Activated CD4-positive, alpha-beta T cell treated with anti-CD3 and anti-CD28 coated beads for 36 hours (primary cell): ENCODE data around the gene INSYN2B. TPM values are rescaled to one million over a fixed set of nuclear protein-coding genes. Genes with fewer than 3 reads are reported as not detected.
A peak's percentile ranks its signal among the peaks of the same experiment; 100 is the strongest.
"Not testable (repeated sequence)": the region's sequence is repeated elsewhere in the genome, so short reads cannot be mapped to it uniquely, and the experiment has no call there.

Source experiments
- ATAC-seq: fragments of 200-7000 bp; cut with Tn5 transposase; one replicate; pipeline ENCODE4 v1.10.0; 2021; ENCODE audit warnings: mild to moderate bottlenecking, moderate library complexity
- CTCF ChIA-PET: fragments of 350-600 bp; sonication (Branson Sonifier 250); formaldehyde crosslinking; loops from one replicate; lab custom pipeline; 2021; ENCODE audit warnings: antibody characterized with exemption; lab: Charles Lee
- POLR2A ChIA-PET: fragments of 350-600 bp; sonication (Branson Sonifier 250); formaldehyde crosslinking; loops from one replicate; lab custom pipeline; 2021; ENCODE audit warnings: antibody characterized with exemption, inconsistent platforms; lab: Charles Lee
- DNase-seq: peaks from one replicate; pipeline ENCODE4 v3.0.0-alpha.2; 2020
- H3K27ac Mint-ChIP-seq: one replicate; pipeline ENCODE4 v1.8.0; 2021; ENCODE audit warnings: mixed read lengths
- H3K27me3 Mint-ChIP-seq: one replicate; pipeline ENCODE4 v1.8.0; 2021; ENCODE audit warnings: mixed read lengths
- H3K36me3 Mint-ChIP-seq: one replicate; pipeline ENCODE4 v1.8.0; 2021; ENCODE audit warnings: low read depth, mixed read lengths
- H3K4me1 Mint-ChIP-seq: one replicate; pipeline ENCODE4 v1.8.0; 2021; ENCODE audit warnings: mixed read lengths
- H3K4me3 Mint-ChIP-seq: one replicate; pipeline ENCODE4 v1.8.0; 2021; ENCODE audit warnings: mild to moderate bottlenecking, moderate library complexity, mixed read lengths
- H3K9me3 Mint-ChIP-seq: one replicate; pipeline ENCODE4 v1.8.0; 2021; ENCODE audit warnings: low read depth, mixed read lengths
- intact Hi-C, 2 experiments: fragments of 100-400 bp; cut with DNase I in 1 of 2; cut with micrococcal nuclease in 1 of 2; formaldehyde crosslinking; loops; one replicate each; pipeline versions ENCODE4 v1.14.2 to v1.15.1; 2022 to 2024; cut with DNase I, micrococcal nuclease
- total RNA-seq, 2 experiments: library from RNA; stranded (reverse); gene quantifications; one replicate each; pipeline ENCODE4 v1.2.3, GENCODE V29; 2021

INSYN2B gene
- total RNA-seq, 2 experiments from 2014 or later: not detected

- Mint-ChIP-seq H3K27ac (no peak overlapping the region), H3K4me1 (peaks cover 5% of the 10 kb centered on the region), H3K4me3 (no peak overlapping the region), H3K9me3 (peaks cover 20% of the 10 kb centered on the region), H3K36me3 (peaks cover 85% of the 10 kb centered on the region), H3K27me3 (no peaks in the 10 kb centered on the region)
- intact Hi-C loops: no loop called here
- ATAC-seq (no peak), DNase-seq (no peak)
- ChIA-PET POLR2A (no interaction called here), CTCF (interaction anchor here (1.0 kb wide), 1 partner anchor 22 kb away, joined by 3 read pairs; no protein-coding TSS in a partner anchor)
Measured at GRCh38 chr5:169848271-169848670, 132.0 kb downstream of the INSYN2B start.

DNA sequence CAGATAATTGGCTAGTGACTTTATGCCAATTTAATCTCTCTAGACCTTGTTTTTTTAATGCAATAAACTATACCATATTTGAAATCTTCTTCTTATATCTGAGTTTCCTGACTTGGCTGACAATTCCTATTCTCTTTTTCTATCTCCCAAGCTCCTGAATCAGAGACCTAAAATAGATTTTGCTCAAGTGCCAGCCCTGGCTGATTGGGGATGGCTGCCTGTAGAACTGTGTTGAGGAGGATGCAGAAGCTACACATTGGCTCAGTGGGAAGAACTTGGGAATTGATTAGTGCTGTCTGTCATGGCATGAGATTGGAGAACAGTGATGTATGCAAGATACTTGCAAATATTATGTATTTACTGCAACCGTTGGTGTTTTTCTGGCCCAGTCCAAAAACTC lies 132.8 kb downstream of the INSYN2B start:
- CTCF ChIA-PET: no interaction called here
- no peaks in the 10 kb centered on the region for H3K27me3 Mint-ChIP-seq

DNA sequence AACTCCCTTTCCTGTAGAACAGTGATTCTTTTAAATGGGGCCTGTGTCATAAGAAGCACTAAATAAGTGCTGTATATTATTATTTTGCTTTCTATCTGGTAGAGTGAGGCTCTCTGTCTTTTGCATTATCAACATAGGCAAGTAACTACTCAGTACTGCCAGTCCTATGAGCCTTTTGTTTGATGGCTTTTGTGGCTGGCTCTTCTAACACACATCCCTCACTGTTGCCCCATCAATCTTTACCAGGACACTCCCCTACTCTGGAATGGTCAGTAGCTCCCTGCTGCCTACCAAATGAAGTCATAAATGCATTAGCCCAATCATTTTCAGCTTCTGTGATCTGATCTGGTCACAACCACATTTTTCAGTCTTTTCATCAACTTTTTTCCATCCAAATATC lies 137.6 kb downstream of the INSYN2B start:
- CTCF ChIA-PET: no interaction called here
- intact Hi-C loops: no loop called here
- H3K4me1 Mint-ChIP-seq: peaks cover 12% of the 10 kb centered on the region
- no peaks in the 10 kb centered on the region for H3K9me3 Mint-ChIP-seq
- peaks cover 83% of the 10 kb centered on the region for H3K36me3 Mint-ChIP-seq
- no peak overlapping the region for H3K4me3 Mint-ChIP-seq
- ATAC-seq (no peak), DNase-seq (no peak)
- POLR2A ChIA-PET: no interaction called here
- no peak overlapping the region for H3K27ac Mint-ChIP-seq
- no peaks in the 10 kb centered on the region for H3K27me3 Mint-ChIP-seq

More for the DNA sequence above, 132.8 kb downstream of the INSYN2B start:
- H3K4me1 Mint-ChIP-seq: peaks cover 3% of the 10 kb centered on the region
- no peak overlapping the region for H3K27ac Mint-ChIP-seq
- ATAC-seq: no peak
- POLR2A ChIA-PET: interaction anchor here (1.0 kb wide), 1 partner anchor 9 kb away, joined by 6 read pairs; no protein-coding TSS in a partner anchor
- peaks cover 83% of the 10 kb centered on the region for H3K36me3 Mint-ChIP-seq
- H3K4me3 Mint-ChIP-seq: no peak overlapping the region
- H3K9me3 Mint-ChIP-seq: peaks cover 15% of the 10 kb centered on the region
- no peak for DNase-seq
- intact Hi-C loops: no loop called here

GRCh38 chr5:169840405-169840804 lies 139.9 kb downstream of the INSYN2B start:
- no peak for ATAC-seq

GRCh38 chr5:169838688-169839087 lies 141.6 kb downstream of the INSYN2B start:
- ATAC-seq (peak; percentile 71), DNase-seq (no peak)
- Mint-ChIP-seq H3K4me3 (no peak overlapping the region), H3K4me1 (peaks cover 19% of the 10 kb centered on the region), H3K27me3 (no peaks in the 10 kb centered on the region), H3K27ac (peak overlapping the region; percentile 52), H3K36me3 (peaks cover 69% of the 10 kb centered on the region), H3K9me3 (no peaks in the 10 kb centered on the region)
- ChIA-PET POLR2A (no interaction called here), CTCF (interaction anchor here (1.0 to 1.2 kb wide), 2 partner anchors 13 to 22 kb away, joined by 3 read pairs; no protein-coding TSS in a partner anchor)
- intact Hi-C loops: no loop called here

More at GRCh38 chr5:169840405-169840804, 139.9 kb downstream of the INSYN2B start:
- H3K9me3 Mint-ChIP-seq: no peaks in the 10 kb centered on the region
- H3K27ac Mint-ChIP-seq: no peak overlapping the region
- peaks cover 13% of the 10 kb centered on the region for H3K4me1 Mint-ChIP-seq
- no peaks in the 10 kb centered on the region for H3K27me3 Mint-ChIP-seq
- intact Hi-C loops: no loop called here
- ChIA-PET CTCF (no interaction called here), POLR2A (no interaction called here)
- no peak overlapping the region for H3K4me3 Mint-ChIP-seq
- DNase-seq: no peak
- peaks cover 78% of the 10 kb centered on the region for H3K36me3 Mint-ChIP-seq

GRCh38 chr5:169837686-169838085 lies 142.6 kb downstream of the INSYN2B start:
- no peaks in the 10 kb centered on the region for H3K27me3 Mint-ChIP-seq
- no peaks in the 10 kb centered on the region for H3K9me3 Mint-ChIP-seq
- peak overlapping the region; percentile 52 for H3K27ac Mint-ChIP-seq
- H3K4me1 Mint-ChIP-seq: peaks cover 25% of the 10 kb centered on the region
- ATAC-seq: no peak
- ChIA-PET CTCF (interaction anchor here (1.0 kb wide), 1 partner anchor 14 kb away, joined by 3 read pairs; no protein-coding TSS in a partner anchor), POLR2A (no interaction called here)
- H3K36me3 Mint-ChIP-seq: peaks cover 63% of the 10 kb centered on the region
- intact Hi-C loops: no loop called here
- H3K4me3 Mint-ChIP-seq: no peak overlapping the region
- no peak for DNase-seq

DNA sequence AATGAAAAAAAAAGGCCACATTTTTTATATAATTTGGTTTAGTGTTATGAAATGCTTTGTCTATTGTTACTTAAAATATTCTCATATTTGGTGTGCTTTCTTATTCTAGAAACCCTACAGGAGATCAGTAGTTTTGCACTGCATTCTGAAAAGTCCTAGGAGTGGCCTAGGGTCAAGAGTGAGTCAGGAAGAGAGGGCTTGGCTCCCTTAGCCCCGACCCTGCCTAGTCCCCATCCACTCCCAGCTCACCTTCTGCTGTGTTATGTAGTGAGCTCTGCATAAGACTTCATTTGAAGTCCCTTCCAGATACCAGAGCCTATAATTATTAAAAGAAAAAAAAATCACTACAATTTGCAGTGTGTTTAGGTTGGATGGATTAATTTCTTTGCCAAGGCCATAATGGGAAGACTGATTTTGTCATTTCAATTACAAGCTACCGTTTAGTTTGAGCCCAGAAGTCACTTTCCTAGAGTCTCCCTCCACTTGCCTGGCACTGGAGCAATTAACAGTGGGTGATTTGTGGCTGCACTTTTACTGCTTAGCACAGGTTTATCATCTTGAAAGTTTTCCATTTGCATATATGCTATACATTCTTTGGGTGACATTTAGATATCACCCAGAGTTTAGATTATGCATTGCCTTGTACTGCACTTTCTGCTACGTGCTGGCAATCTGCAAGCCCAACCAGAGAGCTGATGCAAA lies 143.3 kb downstream of the INSYN2B start:
- no peak for ATAC-seq
- Mint-ChIP-seq H3K27ac (no peak overlapping the region), H3K27me3 (no peaks in the 10 kb centered on the region), H3K4me1 (peaks cover 28% of the 10 kb centered on the region), H3K9me3 (no peaks in the 10 kb centered on the region), H3K36me3 (peaks cover 57% of the 10 kb centered on the region), H3K4me3 (no peak overlapping the region)
- intact Hi-C loops: no loop called here
- POLR2A ChIA-PET: no interaction called here
- no peak for DNase-seq
- CTCF ChIA-PET: interaction anchor here (0.6 kb wide), 1 partner anchor 46 kb away, joined by 4 read pairs; no protein-coding TSS in a partner anchor

DNA sequence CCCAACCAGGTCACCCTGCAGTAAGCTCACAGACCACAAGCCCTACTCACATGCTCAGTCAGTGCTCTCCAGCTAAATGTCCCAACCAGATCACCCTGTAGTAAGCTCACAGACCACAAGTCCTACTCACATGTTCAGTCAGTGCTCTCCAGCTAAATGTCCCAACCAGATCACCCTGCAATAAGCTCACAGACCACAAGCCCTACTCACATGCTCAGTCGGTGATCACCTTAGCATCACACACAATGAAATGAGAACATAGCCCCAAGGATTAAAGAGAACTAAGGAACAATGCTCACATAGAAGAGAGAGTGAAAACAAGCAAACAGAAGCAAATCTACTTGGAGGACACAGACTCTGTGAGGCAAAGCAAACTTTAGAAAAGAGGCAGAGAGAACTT lies 145.8 kb downstream of the INSYN2B start:
- Mint-ChIP-seq H3K36me3 (peaks cover 39% of the 10 kb centered on the region), H3K4me1 (peaks cover 28% of the 10 kb centered on the region), H3K27ac (peak overlapping the region; percentile 16)
- intact Hi-C loops, H3K27me3 Mint-ChIP-seq, POLR2A ChIA-PET, H3K4me3 Mint-ChIP-seq, H3K9me3 Mint-ChIP-seq, DNase-seq, CTCF ChIA-PET: not testable (repeated sequence)
- ATAC-seq: peak; percentile 70

- DNase-seq, H3K9me3 Mint-ChIP-seq, H3K4me3 Mint-ChIP-seq, CTCF ChIA-PET, H3K27ac Mint-ChIP-seq, POLR2A ChIA-PET, H3K27me3 Mint-ChIP-seq, ATAC-seq: not testable (repeated sequence)
- H3K4me1 Mint-ChIP-seq: peaks cover 29% of the 10 kb centered on the region
- peaks cover 36% of the 10 kb centered on the region for H3K36me3 Mint-ChIP-seq
- intact Hi-C loops: loop anchor here in 1 of 2 experiments (2.0 kb wide), 1 partner anchor 27 kb away; no protein-coding TSS in a partner anchor
Measured at GRCh38 chr5:169833681-169834292, 146.5 kb downstream of the INSYN2B start.

GRCh38 chr5:169832845-169833244 lies 147.4 kb downstream of the INSYN2B start:
- peak overlapping the region; percentile 21 for H3K27ac Mint-ChIP-seq
- intact Hi-C loops: loop anchor here in 1 of 2 experiments (2.0 kb wide), 1 partner anchor 26 kb away; no protein-coding TSS in a partner anchor
- H3K4me1 Mint-ChIP-seq: peaks cover 29% of the 10 kb centered on the region
- ATAC-seq (no peak), DNase-seq (no peak)
- ChIA-PET POLR2A (no interaction called here), CTCF (interaction anchor here (1.1 to 1.6 kb wide), 2 partner anchors 17 to 29 kb away, joined by 3 to 4 read pairs; no protein-coding TSS in a partner anchor)
- peaks cover 32% of the 10 kb centered on the region for H3K36me3 Mint-ChIP-seq
- H3K9me3 Mint-ChIP-seq: no peaks in the 10 kb centered on the region
- H3K27me3 Mint-ChIP-seq: no peaks in the 10 kb centered on the region
- H3K4me3 Mint-ChIP-seq: no peak overlapping the region

GRCh38 chr5:169832304-169832703 lies 148.0 kb downstream of the INSYN2B start:
- Mint-ChIP-seq H3K4me3 (no peak overlapping the region), H3K36me3 (peaks cover 29% of the 10 kb centered on the region), H3K27ac (no peak overlapping the region), H3K27me3 (no peaks in the 10 kb centered on the region), H3K9me3 (no peaks in the 10 kb centered on the region), H3K4me1 (peaks cover 28% of the 10 kb centered on the region)
- ATAC-seq (no peak), DNase-seq (no peak)
- CTCF ChIA-PET: interaction anchor here (1.1 to 1.6 kb wide), 2 partner anchors 18 to 29 kb away, joined by 3 to 4 read pairs; no protein-coding TSS in a partner anchor
- intact Hi-C loops: loop anchor here in 1 of 2 experiments (2.0 kb wide), 1 partner anchor 26 kb away; no protein-coding TSS in a partner anchor
- POLR2A ChIA-PET: no interaction called here
